HCT116 (cell line): Measurements from ENCODE around the gene RCAN3. TPM values are rescaled to one million over a fixed set of nuclear protein-coding genes. Genes with fewer than 3 reads are reported as not detected.

Experiments used
- ATAC-seq: fragments of 200-7000 bp; cut with Tn5 transposase; 2 replicates; pipeline ENCODE4 v1.9.1; 2020; ENCODE audit warnings: mild to moderate bottlenecking, moderate library complexity
- BruUV-seq: library from RNA; stranded (reverse); fragments of 400-500 nt; replicated peaks from 2 replicates; lab custom pipeline; 2021; lab: Mats Ljungman, UMichigan
- CTCF ChIA-PET: fragments of 300-600 bp; sonication (Branson Sonifier 250); formaldehyde crosslinking; loops from one replicate; lab custom pipeline; 2021; ENCODE audit warnings: antibody characterized with exemption; lab: Charles Lee
- POLR2A ChIA-PET: fragments of 300-600, 350-600 bp; sonication (Branson Sonifier 250); formaldehyde crosslinking; loops from one replicate; lab custom pipeline; 2021; ENCODE audit warnings: antibody characterized with exemption; lab: Charles Lee
- RAD21 ChIA-PET, 2 experiments: fragments of 300-600 bp; sonication (Branson Sonifier 250); formaldehyde crosslinking; loops; one replicate each; lab custom pipeline; 2023; ENCODE audit warnings: low total read pairs in 2 of 2; ENCODE audit not compliant: uncharacterized antibody in 2 of 2, unreplicated experiment in 2 of 2, low non-redundant PET in 1 of 2; lab: Charles Lee
- DNase-seq: peaks from one replicate; pipeline ENCODE4 v3.0.0-alpha.2; 2010; ENCODE audit warnings: low read depth, low spot score
- H2AFZ ChIP-seq: fragments of 200-600 bp; shearing (Covaris generic), sonication (generic); 2 replicates; pipeline ENCODE4 v1.6.1; 2017; ENCODE audit warnings: low read depth, mixed run types, mixed read lengths, antibody characterized with exemption, low read length; ENCODE audit not compliant: poor library complexity, severe bottlenecking
- H3K27ac ChIP-seq: 2 replicates; pipeline ENCODE4 v1.5.1; 2012; ENCODE audit warnings: low read depth, low read length
- H3K27me3 ChIP-seq: fragments of 200-600 bp; sonication (generic); 2 replicates; pipeline ENCODE4 v1.6.1; 2016; ENCODE audit warnings: mixed run types, low read length, mixed read lengths; ENCODE audit not compliant: insufficient read depth
- H3K36me3 ChIP-seq, 2 experiments: fragments of 200-500 bp in 1 of 2; fragments of 200-600 bp in 1 of 2; sonication (Bioruptor generic) in 1 of 2; sonication (generic) in 1 of 2; 2 replicates each; pipeline versions ENCODE4 v1.5.1 to v1.6.1; 2014 to 2016; ENCODE audit warnings: low read length in 2 of 2, inconsistent platforms in 1 of 2, mixed read lengths in 1 of 2, mixed run types in 1 of 2; ENCODE audit not compliant: insufficient read depth in 2 of 2, control insufficient read depth in 1 of 2
- H3K4me1 ChIP-seq, 2 experiments: fragments of 200-600 bp in 1 of 2; sonication (generic) in 1 of 2; 2 replicates each; pipeline versions ENCODE4 v1.5.1 to v1.6.1; 2012 to 2017; ENCODE audit warnings: low read length in 2 of 2, inconsistent platforms in 1 of 2, mild to moderate bottlenecking in 1 of 2, mixed read lengths in 1 of 2, mixed run types in 1 of 2, moderate library complexity in 1 of 2; ENCODE audit not compliant: insufficient read depth in 2 of 2, control insufficient read depth in 1 of 2
- H3K4me2 ChIP-seq: fragments of 200-600 bp; sonication (generic); 2 replicates; pipeline ENCODE4 v1.6.1; 2017; ENCODE audit warnings: mixed run types, low read length, mixed read lengths
- H3K4me3 ChIP-seq, 2 experiments: fragments of 200-600 bp in 1 of 2; sonication (generic) in 1 of 2; replicated peaks in 1 of 2; 2 replicates each; pipeline ENCODE4 v1.5.1; 2011 to 2016; ENCODE audit warnings: low read length in 2 of 2, control low read depth in 1 of 2, low read depth in 1 of 2, mild to moderate bottlenecking in 1 of 2, mixed read lengths in 1 of 2, mixed run types in 1 of 2
- H3K79me2 ChIP-seq: fragments of 200-600 bp; sonication (generic); 2 replicates; pipeline ENCODE4 v1.6.1; 2017; ENCODE audit warnings: mild to moderate bottlenecking, mixed run types, low read length, moderate library complexity, mixed read lengths; ENCODE audit not compliant: insufficient read depth
- H3K9ac ChIP-seq: fragments of 200-600 bp; sonication (generic); 2 replicates; pipeline ENCODE4 v1.6.1; 2016; ENCODE audit warnings: low read length, mixed read lengths
- H3K9me2 ChIP-seq: fragments of 200-600 bp; sonication (generic), shearing (Covaris generic); 2 replicates; pipeline ENCODE4 v1.6.1; 2017; ENCODE audit warnings: mixed run types, mild to moderate bottlenecking, moderate library complexity; ENCODE audit not compliant: insufficient read depth
- H3K9me3 ChIP-seq, 2 experiments: fragments of 200-500 bp in 1 of 2; fragments of 200-600 bp in 1 of 2; sonication (Bioruptor generic) in 1 of 2; sonication (generic) in 1 of 2; 2 replicates each; pipeline ENCODE4 v1.6.1; 2014 to 2017; ENCODE audit warnings: low read length in 2 of 2, mixed read lengths in 2 of 2, inconsistent platforms in 1 of 2, low read depth in 1 of 2, mild to moderate bottlenecking in 1 of 2, mixed run types in 1 of 2, moderate library complexity in 1 of 2; ENCODE audit not compliant: control insufficient read depth in 1 of 2, insufficient read depth in 1 of 2
- H4K20me1 ChIP-seq: fragments of 200-600 bp; sonication (generic), shearing (Covaris generic); 2 replicates; pipeline ENCODE4 v1.6.1; 2017; ENCODE audit warnings: mixed run types, mild to moderate bottlenecking, moderate library complexity; ENCODE audit not compliant: insufficient read depth
- CBX3 ChIP-seq: IDR thresholded peaks from 2 replicates; pipeline ENCODE4 v1.6.1; 2012; ENCODE audit warnings: low read depth
- CTCF ChIP-seq, 3 experiments: fragments of 200-600 bp in 1 of 3; sonication (generic) in 1 of 3; IDR thresholded peaks in 2 of 3; conservative IDR thresholded peaks in 1 of 3; 2 replicates each; pipeline ENCODE4 v1.5.1; 2012 to 2017; ENCODE audit warnings: low read depth in 2 of 3, low read length in 2 of 3, antibody characterized with exemption in 1 of 3, borderline replicate concordance in 1 of 3, control low read depth in 1 of 3, mild to moderate bottlenecking in 1 of 3, mixed read lengths in 1 of 3, mixed run types in 1 of 3, moderate library complexity in 1 of 3; ENCODE audit not compliant: insufficient read depth in 1 of 3
- EGR1 ChIP-seq: IDR thresholded peaks from 2 replicates; pipeline ENCODE4 v1.6.1; 2012; ENCODE audit warnings: low read depth
- ELF1 ChIP-seq: IDR thresholded peaks from 2 replicates; pipeline ENCODE4 v1.6.1; 2012; ENCODE audit warnings: low read depth, borderline replicate concordance
- EZH2 ChIP-seq: fragments of 200-600 bp; sonication (generic); IDR thresholded peaks from 2 replicates; pipeline ENCODE4 v1.6.1; 2017; ENCODE audit warnings: antibody characterized with exemption, mixed run types
- FOSL1 ChIP-seq: IDR thresholded peaks from 2 replicates; pipeline ENCODE4 v1.6.1; 2012; ENCODE audit warnings: low read depth
- JUND ChIP-seq: IDR thresholded peaks from 2 replicates; pipeline ENCODE4 v1.6.1; 2012
- POLR2A ChIP-seq: IDR thresholded peaks from 2 replicates; pipeline ENCODE4 v1.7.0; 2011; ENCODE audit warnings: borderline replicate concordance; ENCODE audit not compliant: insufficient read depth, insufficient read length; ENCODE audit errors: extremely low read depth
- POLR2AphosphoS5 ChIP-seq: IDR thresholded peaks from 2 replicates; pipeline ENCODE4 v1.6.1; 2011; ENCODE audit warnings: mild to moderate bottlenecking, low read depth, low read length, moderate library complexity
- REST ChIP-seq: IDR thresholded peaks from 2 replicates; pipeline ENCODE4 v1.6.1; 2012; ENCODE audit warnings: low read depth
- SIN3A ChIP-seq: IDR thresholded peaks from 2 replicates; pipeline ENCODE4 v1.6.1; 2012; ENCODE audit warnings: low read depth
- SRF ChIP-seq: IDR thresholded peaks from 2 replicates; pipeline ENCODE4 v1.6.1; 2012; ENCODE audit warnings: low read depth
- TCF7L2 ChIP-seq: IDR thresholded peaks from 2 replicates; pipeline ENCODE4 v1.7.0; 2011; ENCODE audit warnings: borderline replicate concordance, inconsistent platforms; ENCODE audit not compliant: insufficient read depth, insufficient read length; ENCODE audit errors: extremely low read depth
- YY1 ChIP-seq: IDR thresholded peaks from 2 replicates; pipeline ENCODE4 v1.6.1; 2011; ENCODE audit warnings: low read length, low read depth, moderate library complexity, mild to moderate bottlenecking; ENCODE audit not compliant: insufficient replicate concordance; ENCODE audit errors: extremely low read depth
- ZFX ChIP-seq: fragments of 450-650 bp; IDR thresholded peaks from 2 replicates; pipeline ENCODE4 v1.6.1; 2017
- ZNF274 ChIP-seq: fragments of 200-500 bp; sonication (Bioruptor generic); IDR thresholded peaks from 2 replicates; pipeline ENCODE4 v1.6.1; 2014; ENCODE audit warnings: mild to moderate bottlenecking, low read depth, low read length, inconsistent platforms
- intact Hi-C: fragments of 100-400 bp; cut with micrococcal nuclease; formaldehyde crosslinking; loops from 2 replicates; pipeline ENCODE4 v1.10.0; 2022
- total RNA-seq: library from RNA; stranded (reverse); gene quantifications from one replicate; pipeline ENCODE4 v1.2.1, GENCODE V29; 2021; ENCODE audit not compliant: unreplicated experiment
- TF ChIP-seq, protein P1 (sequence below): IDR thresholded peaks from 2 replicates; pipeline ENCODE4 v1.6.1; 2012
- TF ChIP-seq, protein P2 (sequence below): IDR thresholded peaks from 2 replicates; pipeline ENCODE4 v1.6.1; 2011; ENCODE audit warnings: mild to moderate bottlenecking, low read length, moderate library complexity; ENCODE audit not compliant: insufficient replicate concordance; ENCODE audit errors: extremely low read depth

Gene RCAN3
- total RNA-seq, 1 experiment from 2014 or later, result 13.3 TPM

- no peaks in the 10 kb centered on the region for H3K9me2 ChIP-seq
- TF ChIP-seq EGR1 (no peak), REST (no peak), SRF (no peak), CTCF (IDR thresholded peaks at IDR 0.05 in 2 of 3, conservative IDR thresholded peaks at IDR 0.05 in 1 of 3; ENCODE audit: borderline replicate concordance in 1 of 3, insufficient read depth in 1 of 3, low read depth in 2 of 3, low read length in 2 of 3) (no peak), ZNF274 (no peak), FOSL1 (no peak), TCF7L2 (no peak), SIN3A (no peak), ELF1 (no peak), YY1 (no peak), EZH2 (no peak), JUND (no peak), CBX3 (no peak), POLR2AphosphoS5 (no peak), ZFX (no peak), POLR2A (no peak)
- TF ChIP-seq, protein P1, sequence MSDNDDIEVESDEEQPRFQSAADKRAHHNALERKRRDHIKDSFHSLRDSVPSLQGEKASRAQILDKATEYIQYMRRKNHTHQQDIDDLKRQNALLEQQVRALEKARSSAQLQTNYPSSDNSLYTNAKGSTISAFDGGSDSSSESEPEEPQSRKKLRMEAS, result no peak
- TF ChIP-seq, protein P2, sequence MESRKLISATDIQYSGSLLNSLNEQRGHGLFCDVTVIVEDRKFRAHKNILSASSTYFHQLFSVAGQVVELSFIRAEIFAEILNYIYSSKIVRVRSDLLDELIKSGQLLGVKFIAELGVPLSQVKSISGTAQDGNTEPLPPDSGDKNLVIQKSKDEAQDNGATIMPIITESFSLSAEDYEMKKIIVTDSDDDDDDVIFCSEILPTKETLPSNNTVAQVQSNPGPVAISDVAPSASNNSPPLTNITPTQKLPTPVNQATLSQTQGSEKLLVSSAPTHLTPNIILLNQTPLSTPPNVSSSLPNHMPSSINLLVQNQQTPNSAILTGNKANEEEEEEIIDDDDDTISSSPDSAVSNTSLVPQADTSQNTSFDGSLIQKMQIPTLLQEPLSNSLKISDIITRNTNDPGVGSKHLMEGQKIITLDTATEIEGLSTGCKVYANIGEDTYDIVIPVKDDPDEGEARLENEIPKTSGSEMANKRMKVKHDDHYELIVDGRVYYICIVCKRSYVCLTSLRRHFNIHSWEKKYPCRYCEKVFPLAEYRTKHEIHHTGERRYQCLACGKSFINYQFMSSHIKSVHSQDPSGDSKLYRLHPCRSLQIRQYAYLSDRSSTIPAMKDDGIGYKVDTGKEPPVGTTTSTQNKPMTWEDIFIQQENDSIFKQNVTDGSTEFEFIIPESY, result no peak
- TF ChIP-seq, all 23 proteins: peak for 0
- no peaks in the 10 kb centered on the region for H3K36me3 ChIP-seq
- RAD21 ChIA-PET, result no interaction called here
- CTCF ChIA-PET, result interaction anchor here (0.7 kb wide), 1 partner anchor 48 kb away, joined by 3 read pairs; the partner anchor contains the start of gene NIPAL3
- H2AFZ ChIP-seq, result no peak overlapping the region
- H3K4me1 ChIP-seq, result peaks cover 0 to 8% of the 10 kb centered on the region in 2 experiments; a peak in 2 of 4 replicates
- H3K27ac ChIP-seq, result no peak overlapping the region
- H3K4me2 ChIP-seq, result no peak overlapping the region
- BruUV-seq, result no TSS peak
- no peaks in the 10 kb centered on the region for H3K9me3 ChIP-seq
- H3K4me3 ChIP-seq, result no peak overlapping the region
- ATAC-seq (no peak), DNase-seq (no peak)
- POLR2A ChIA-PET, result no interaction called here
- H3K27me3 ChIP-seq, result no peaks in the 10 kb centered on the region
- H4K20me1 ChIP-seq, result no peaks in the 10 kb centered on the region
- no peak overlapping the region for H3K9ac ChIP-seq
- H3K79me2 ChIP-seq, result no peaks in the 10 kb centered on the region
- intact Hi-C loops, result no loop called here
Observed at GRCh38 chr1:24463776-24464735, 38.6 kb upstream of the RCAN3 start.
